Type B pancreatic cell (in vitro differentiated cells): ENCODE data around the gene DSC3. TPM values are rescaled to one million over a fixed set of nuclear protein-coding genes. Genes with fewer than 3 reads are reported as not detected.

ENCODE experiments used
- DNase-seq: peaks from one replicate; pipeline ENCODE4 v3.0.0; 2021; ENCODE audit warnings: mixed read lengths; ENCODE audit not compliant: unreplicated experiment; ENCODE audit errors: extremely low spot score
- H3K27ac Mint-ChIP-seq: 2 replicates; pipeline ENCODE4 v1.8.0; 2021; ENCODE audit warnings: mild to moderate bottlenecking, mixed read lengths
- H3K27me3 Mint-ChIP-seq: 2 replicates; pipeline ENCODE4 v1.8.0; 2021; ENCODE audit warnings: mixed read lengths
- H3K36me3 Mint-ChIP-seq: 2 replicates; pipeline ENCODE4 v1.8.0; 2021; ENCODE audit warnings: mixed read lengths
- H3K4me1 Mint-ChIP-seq: one replicate; pipeline ENCODE4 v1.8.0; 2021; ENCODE audit warnings: mixed read lengths; ENCODE audit not compliant: unreplicated experiment
- H3K4me3 Mint-ChIP-seq: 2 replicates; pipeline ENCODE4 v1.8.0; 2021; ENCODE audit warnings: mild to moderate bottlenecking, mixed read lengths
- H3K9me3 Mint-ChIP-seq: 2 replicates; pipeline ENCODE4 v1.8.0; 2021; ENCODE audit warnings: mixed read lengths
- CTCF ChIP-seq: fragments of 200-600 bp; sonication (generic); conservative IDR thresholded peaks from 2 replicates; pipeline ENCODE4 v1.5.0; 2021; ENCODE audit warnings: antibody characterized with exemption, mild to moderate bottlenecking
- total RNA-seq: library from RNA; stranded (reverse); gene quantifications from 2 replicates; pipeline ENCODE4 v1.2.1, GENCODE V29; 2021; ENCODE audit warnings: low replicate concordance

The DSC3 gene
- total RNA-seq, 1 donor from 2014 or later, result 67.7 TPM

DNA sequence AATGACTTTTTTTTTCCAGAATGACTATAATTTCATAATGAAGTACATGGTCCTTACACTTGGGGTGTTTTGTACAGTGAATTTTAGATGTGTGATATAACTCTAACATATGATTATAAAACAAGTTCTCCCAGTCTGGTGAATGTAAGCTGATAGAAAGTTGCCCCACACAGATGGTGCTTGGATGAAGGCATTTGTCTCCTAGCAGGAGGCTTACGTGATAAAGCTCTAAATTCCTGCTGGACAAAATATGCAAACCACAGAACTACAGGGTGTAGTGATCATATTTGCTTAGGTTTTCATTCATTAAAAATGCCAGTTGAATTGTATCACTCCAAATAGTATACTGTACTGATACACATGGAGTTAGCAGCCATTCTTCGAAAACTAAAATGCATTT is 85.5 kb downstream of the DSC3 start:
- no peaks in the 10 kb centered on the region for H3K9me3 Mint-ChIP-seq

GRCh38 chr18:30954262-30954661 is 88.3 kb downstream of the DSC3 start:
- Mint-ChIP-seq H3K4me3 (no peak overlapping the region), H3K9me3 (no peaks in the 10 kb centered on the region), H3K4me1 (no peaks in the 10 kb centered on the region), H3K27me3 (peaks cover 11% of the 10 kb centered on the region), H3K36me3 (no peaks in the 10 kb centered on the region), H3K27ac (no peak overlapping the region)
- no peak for TF ChIP-seq CTCF
- DNase-seq, result no peak

More for the DNA sequence above, 85.5 kb downstream of the DSC3 start:
- no peaks in the 10 kb centered on the region for H3K36me3 Mint-ChIP-seq
- no peak overlapping the region for H3K27ac Mint-ChIP-seq
- no peaks in the 10 kb centered on the region for H3K4me1 Mint-ChIP-seq
- H3K4me3 Mint-ChIP-seq, result no peak overlapping the region
- H3K27me3 Mint-ChIP-seq, result peaks cover 11% of the 10 kb centered on the region
- no peak for DNase-seq
- TF ChIP-seq CTCF, result no peak

DNA sequence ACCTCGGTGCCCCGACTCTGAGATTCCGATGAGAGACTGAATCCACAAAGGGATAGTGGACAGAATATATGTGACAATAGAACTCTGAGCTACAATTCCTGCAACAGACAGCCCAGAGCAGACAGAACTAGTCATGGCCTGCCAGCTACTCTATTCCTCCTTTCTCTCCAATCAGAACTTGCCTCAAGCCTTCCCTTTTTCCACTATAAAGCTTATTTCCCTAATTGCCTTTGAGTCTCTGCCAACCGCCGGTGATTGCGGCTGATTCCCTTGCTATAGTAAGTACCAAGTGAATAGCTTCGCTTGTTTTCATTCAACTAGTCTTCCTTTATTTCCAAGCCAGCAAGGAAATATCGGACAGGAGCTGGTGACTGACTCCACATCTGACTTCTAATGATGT is 96.8 kb downstream of the DSC3 start:
- H3K4me1 Mint-ChIP-seq, result no peaks in the 10 kb centered on the region

DNA sequence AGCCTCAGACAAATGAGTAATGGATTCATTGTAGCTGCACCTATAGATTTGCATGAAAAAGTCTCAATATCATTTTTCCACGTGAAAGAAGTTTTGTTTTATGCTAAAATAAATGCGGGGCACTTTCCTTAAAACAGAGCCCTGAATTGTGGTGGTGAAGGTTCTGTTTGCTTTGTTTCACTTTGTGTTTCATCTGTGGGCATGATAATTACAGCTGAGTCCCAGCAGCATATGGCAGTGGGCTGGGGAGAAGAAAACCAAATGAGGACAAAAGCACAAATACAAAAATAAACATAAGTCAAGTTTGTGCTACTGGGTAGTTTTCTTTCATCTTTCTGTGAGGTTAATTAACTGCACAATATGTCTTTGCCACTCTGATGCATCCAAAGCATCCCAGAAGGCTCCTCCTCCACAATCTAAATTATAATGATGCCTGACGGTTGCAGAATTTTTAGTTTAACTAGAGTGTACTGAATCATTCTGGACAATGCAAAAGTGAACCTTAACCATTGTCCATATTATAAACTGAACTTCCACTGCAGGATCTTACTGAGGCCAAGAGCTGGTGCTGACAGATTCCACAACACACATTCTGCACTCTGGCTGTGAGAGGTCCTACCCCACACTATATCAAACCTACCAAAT is 97.6 kb downstream of the DSC3 start:
- Mint-ChIP-seq H3K4me1 (no peaks in the 10 kb centered on the region), H3K4me3 (no peak overlapping the region), H3K27me3 (no peaks in the 10 kb centered on the region), H3K9me3 (peaks cover 10% of the 10 kb centered on the region), H3K27ac (no peak overlapping the region), H3K36me3 (no peaks in the 10 kb centered on the region)
- TF ChIP-seq CTCF, result no peak
- DNase-seq, result no peak

More for the DNA sequence above, 96.8 kb downstream of the DSC3 start:
- Mint-ChIP-seq H3K36me3 (no peaks in the 10 kb centered on the region), H3K27ac (no peak overlapping the region), H3K4me3 (no peak overlapping the region), H3K27me3 (no peaks in the 10 kb centered on the region), H3K9me3 (peaks cover 8% of the 10 kb centered on the region)
- no peak for DNase-seq
- no peak for TF ChIP-seq CTCF

DNA sequence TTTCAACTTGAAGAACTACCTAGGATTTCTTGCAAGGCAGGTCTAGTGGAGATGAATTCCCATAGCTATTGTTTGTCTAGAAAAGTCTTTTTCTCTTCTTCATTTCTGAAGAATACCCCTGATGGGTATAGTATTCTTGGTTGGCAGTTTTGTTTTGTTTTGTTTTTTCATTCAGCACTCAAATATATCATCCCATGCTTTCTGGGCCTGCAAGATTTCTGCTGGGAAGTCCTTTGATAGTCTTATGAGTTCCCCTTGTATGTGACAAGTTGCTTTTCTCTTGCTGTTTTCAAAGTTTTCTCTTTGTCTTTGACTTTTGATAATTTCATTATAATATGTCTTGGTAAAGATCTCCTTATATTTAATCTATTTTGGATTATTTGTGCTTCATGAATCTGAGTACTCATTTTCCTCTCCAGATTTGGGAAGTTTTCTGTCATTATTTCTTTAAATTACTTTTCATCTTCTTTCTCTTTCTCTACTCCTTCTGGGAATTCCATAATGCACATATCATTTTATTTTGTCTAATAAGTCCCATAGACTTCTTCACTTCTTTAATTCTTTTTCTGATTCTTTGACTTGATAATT is 101.5 kb downstream of the DSC3 start:
- no peak overlapping the region for H3K4me3 Mint-ChIP-seq
- no peak for TF ChIP-seq CTCF
- DNase-seq, result no peak
- H3K36me3 Mint-ChIP-seq, result no peaks in the 10 kb centered on the region
- H3K4me1 Mint-ChIP-seq, result no peaks in the 10 kb centered on the region
- no peak overlapping the region for H3K27ac Mint-ChIP-seq
- peaks cover 10% of the 10 kb centered on the region for H3K9me3 Mint-ChIP-seq
- no peaks in the 10 kb centered on the region for H3K27me3 Mint-ChIP-seq

Other genes starting within 250 kb of the DSC3 start
- gene DSC2, start 59.7 kb upstream of the DSC3 start, total RNA-seq, result 85.4 and 352 TPM in 2 replicates
- gene DSC1, start 120.1 kb upstream of the DSC3 start, total RNA-seq, result 1.6 and 4.1 TPM in 2 replicates